Mesendoderm (in vitro differentiated cells): Measurements from ENCODE around the gene ZFTA.

Experiments used
- DNase-seq: peaks from one replicate; pipeline ENCODE4 v3.0.0; 2013
- H2AK5ac ChIP-seq: 2 replicates; pipeline ENCODE4 v1.6.1; 2013; ENCODE audit warnings: low read length, inconsistent platforms
- H2BK120ac ChIP-seq: 2 replicates; pipeline ENCODE4 v1.6.1; 2013; ENCODE audit warnings: low read depth, mild to moderate bottlenecking, low read length, moderate library complexity, mixed read lengths
- H2BK15ac ChIP-seq: replicated peaks from 2 replicates; pipeline ENCODE4 v1.6.1; 2013; ENCODE audit warnings: low read depth, mild to moderate bottlenecking, moderate library complexity
- H2BK5ac ChIP-seq: 2 replicates; pipeline ENCODE4 v1.6.1; 2013; ENCODE audit warnings: low read length, inconsistent platforms
- H3K18ac ChIP-seq: 2 replicates; pipeline ENCODE4 v1.6.1; 2013; ENCODE audit warnings: mild to moderate bottlenecking, low read length, mixed read lengths
- H3K23ac ChIP-seq: one replicate; pipeline ENCODE4 v1.6.1; 2013; ENCODE audit warnings: low read length
- H3K27ac ChIP-seq: 2 replicates; pipeline ENCODE4 v1.5.1; 2013; ENCODE audit warnings: low read depth, mild to moderate bottlenecking, inconsistent platforms, low read length, moderate library complexity
- H3K27me3 ChIP-seq: 2 replicates; pipeline ENCODE4 v1.6.1; 2013; ENCODE audit warnings: low read length, control low read depth, mild to moderate bottlenecking, inconsistent platforms; ENCODE audit not compliant: insufficient read depth, poor library complexity
- H3K36me3 ChIP-seq: 2 replicates; pipeline ENCODE4 v1.6.1; 2013; ENCODE audit warnings: low read length, inconsistent platforms; ENCODE audit not compliant: control insufficient read depth, insufficient read depth
- H3K4ac ChIP-seq: one replicate; pipeline ENCODE4 v1.6.1; 2013; ENCODE audit warnings: low read depth, mild to moderate bottlenecking, low read length, moderate library complexity
- H3K4me1 ChIP-seq: 2 replicates; pipeline ENCODE4 v1.6.1; 2013; ENCODE audit warnings: low read depth, low read length, inconsistent platforms; ENCODE audit not compliant: control insufficient read depth
- H3K4me2 ChIP-seq: 2 replicates; pipeline ENCODE4 v1.6.1; 2013; ENCODE audit warnings: low read length
- H3K4me3 ChIP-seq: 2 replicates; pipeline ENCODE4 v1.5.1; 2013; ENCODE audit warnings: mild to moderate bottlenecking, low read length
- H3K56ac ChIP-seq: one replicate; pipeline ENCODE4 v1.6.1; 2013; ENCODE audit warnings: low read length
- H3K79me1 ChIP-seq: 2 replicates; pipeline ENCODE4 v1.6.1; 2013; ENCODE audit warnings: low read length, inconsistent platforms
- H3K79me2 ChIP-seq: 2 replicates; pipeline ENCODE4 v1.6.1; 2013; ENCODE audit warnings: mild to moderate bottlenecking, low read length; ENCODE audit not compliant: control insufficient read depth, insufficient read depth
- H3K9ac ChIP-seq: 2 replicates; pipeline ENCODE4 v1.6.1; 2013; ENCODE audit warnings: low read length, inconsistent platforms
- H4K5ac ChIP-seq: one replicate; pipeline ENCODE4 v1.6.1; 2013; ENCODE audit warnings: low read length
- H4K8ac ChIP-seq: one replicate; pipeline ENCODE4 v1.6.1; 2013; ENCODE audit warnings: low read depth, mild to moderate bottlenecking, control low read depth, low read length, moderate library complexity
- WGBS: extraction: QIAGEN DNeasy Blood & Tissue Kit; methylation state at CpG from one replicate; pipeline ENCODE4 v1.1.7; 2013; ENCODE audit warnings: low lambda C conversion rate, missing lambda C conversion rate; ENCODE audit not compliant: insufficient coverage; ENCODE audit errors: extremely low coverage; 5-methylcytosine and 5-hydroxymethylcytosine counted together

Gene ZFTA

DNA sequence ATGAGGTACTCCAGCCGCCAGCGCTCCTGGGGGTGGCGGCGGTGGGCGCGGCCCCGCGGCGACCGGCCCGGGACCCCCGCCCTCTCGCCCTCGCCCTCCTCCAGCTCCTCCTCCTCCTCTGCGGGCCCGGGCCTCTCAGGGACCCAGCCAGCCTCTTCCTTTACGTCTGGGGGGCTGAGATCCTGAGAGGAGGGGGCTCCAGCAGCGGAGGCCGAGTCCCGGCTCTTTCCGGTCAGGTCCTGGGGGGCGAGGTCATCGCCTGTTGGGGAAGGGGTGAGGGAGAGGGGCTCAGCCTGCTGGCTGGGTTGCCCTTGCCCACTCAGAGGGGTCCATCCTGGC is 4.3 kb downstream of the ZFTA start:
- Histone ChIP-seq H3K18ac (peak overlapping the region; percentile 72), H3K27me3 (no peaks in the 10 kb centered on the region), H2BK5ac (peak overlapping the region; percentile 70), H3K9ac (peak overlapping the region; percentile 50), H3K23ac (no peak overlapping the region), H2AK5ac (no peak overlapping the region), H3K36me3 (no peaks in the 10 kb centered on the region), H3K56ac (peak overlapping the region; percentile 72), H4K5ac (no peak overlapping the region), H3K4me3 (no peak overlapping the region), H3K79me2 (peaks cover 45% of the 10 kb centered on the region), H3K27ac (peak overlapping the region; percentile 85), H3K79me1 (peaks cover 6% of the 10 kb centered on the region), H2BK15ac (no peak overlapping the region), H2BK120ac (no peak overlapping the region), H3K4me2 (no peak overlapping the region), H3K4ac (peak overlapping the region; percentile 74), H3K4me1 (peaks cover 14% of the 10 kb centered on the region), H4K8ac (no peak overlapping the region)
- no peak for DNase-seq
- WGBS, result no CpG with 5 or more reads among the region's 23 CpGs

DNA sequence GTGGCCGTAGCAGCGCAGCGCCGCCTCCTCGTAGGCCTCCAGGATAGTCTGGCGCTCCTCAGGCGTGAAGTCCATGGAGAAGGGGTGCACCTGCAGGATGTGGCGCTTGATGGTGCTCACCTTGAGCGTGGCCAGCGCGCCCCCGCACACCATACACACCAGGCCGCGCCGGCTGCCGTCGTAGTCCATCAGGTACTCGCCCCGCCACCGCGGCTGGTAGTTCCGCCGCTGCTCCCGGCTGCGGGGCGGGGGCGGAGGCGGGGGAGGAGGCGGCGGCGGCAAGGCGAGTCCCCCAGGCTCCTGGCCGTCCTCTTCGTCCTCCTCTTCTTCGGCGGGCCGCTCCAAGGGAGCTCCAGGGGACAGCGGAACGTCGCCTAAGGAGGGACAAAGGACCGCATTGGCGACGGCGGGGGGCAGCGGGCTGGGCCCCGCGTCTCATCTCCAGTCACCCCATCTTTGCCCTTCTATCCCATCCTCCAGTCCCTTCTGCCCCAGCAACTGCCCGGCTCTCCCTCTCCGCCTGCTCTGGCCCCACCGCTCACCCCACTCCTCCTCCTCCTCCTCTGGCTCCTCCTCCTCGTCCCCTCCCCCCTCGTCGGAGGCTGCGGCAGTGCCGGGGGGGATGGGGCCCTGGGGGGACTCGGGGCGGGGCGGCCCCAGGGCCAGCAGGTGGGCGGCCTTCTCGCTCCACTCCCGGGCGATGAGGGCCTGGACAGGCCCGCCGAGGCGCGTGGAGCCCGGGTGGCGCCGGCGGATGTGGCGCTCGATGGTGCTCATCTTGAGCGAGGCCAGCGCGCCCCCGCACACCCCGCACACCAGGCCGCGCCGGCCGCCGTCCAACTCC is 4.9 kb downstream of the ZFTA start:
- no peak overlapping the region for H2BK120ac ChIP-seq
- H3K27ac ChIP-seq, result peak overlapping the region; percentile 99
- peaks cover 6% of the 10 kb centered on the region for H3K79me1 ChIP-seq
- no peak overlapping the region for H2BK15ac ChIP-seq
- no peaks in the 10 kb centered on the region for H3K27me3 ChIP-seq
- H3K56ac ChIP-seq, result peak overlapping the region; percentile 98
- H3K36me3 ChIP-seq, result no peaks in the 10 kb centered on the region
- peak overlapping the region; percentile 99 for H3K9ac ChIP-seq
- no peak overlapping the region for H4K8ac ChIP-seq
- peak overlapping the region; percentile 74 for H3K4ac ChIP-seq
- peak; percentile 88 for DNase-seq
- peak overlapping the region; percentile 72 for H3K4me2 ChIP-seq
- no peak overlapping the region for H4K5ac ChIP-seq
- H2AK5ac ChIP-seq, result no peak overlapping the region
- peak overlapping the region; percentile 90 for H3K4me3 ChIP-seq
- H2BK5ac ChIP-seq, result peak overlapping the region; percentile 95
- peak overlapping the region; percentile 100 for H3K23ac ChIP-seq
- no CpG with 5 or more reads among the region's 82 CpGs for WGBS
- peak overlapping the region; percentile 99 for H3K18ac ChIP-seq
- peaks cover 45% of the 10 kb centered on the region for H3K79me2 ChIP-seq
- H3K4me1 ChIP-seq, result peaks cover 14% of the 10 kb centered on the region

- peak overlapping the region; percentile 99 for H3K18ac ChIP-seq
- H3K4me3 ChIP-seq, result peak overlapping the region; percentile 90
- H3K79me1 ChIP-seq, result peaks cover 6% of the 10 kb centered on the region
- peak overlapping the region; percentile 99 for H3K9ac ChIP-seq
- peaks cover 45% of the 10 kb centered on the region for H3K79me2 ChIP-seq
- H3K36me3 ChIP-seq, result no peaks in the 10 kb centered on the region
- peak overlapping the region; percentile 99 for H3K27ac ChIP-seq
- peak overlapping the region; percentile 95 for H2BK5ac ChIP-seq
- DNase-seq, result peak; percentile 80
- no peak overlapping the region for H4K5ac ChIP-seq
- no peak overlapping the region for H2BK15ac ChIP-seq
- peaks cover 14% of the 10 kb centered on the region for H3K4me1 ChIP-seq
- H4K8ac ChIP-seq, result no peak overlapping the region
- H3K4me2 ChIP-seq, result peak overlapping the region; percentile 72
- peak overlapping the region; percentile 98 for H3K56ac ChIP-seq
- H2AK5ac ChIP-seq, result no peak overlapping the region
- no peaks in the 10 kb centered on the region for H3K27me3 ChIP-seq
- H2BK120ac ChIP-seq, result peak overlapping the region; percentile 66
- peak overlapping the region; percentile 100 for H3K23ac ChIP-seq
- H3K4ac ChIP-seq, result peak overlapping the region; percentile 99
- no CpG with 5 or more reads among the region's 96 CpGs for WGBS
Measured at GRCh38 chr11:63762654-63763495, 5.7 kb downstream of the ZFTA start.

- Histone ChIP-seq H2BK120ac (peak overlapping the region; percentile 34), H3K79me2 (peaks cover 41% of the 10 kb centered on the region), H4K8ac (no peak overlapping the region), H2BK5ac (no peak overlapping the region), H3K18ac (peak overlapping the region; percentile 99), H3K56ac (peak overlapping the region; percentile 98), H3K4me2 (peak overlapping the region; percentile 64), H3K79me1 (peaks cover 6% of the 10 kb centered on the region), H3K27me3 (no peaks in the 10 kb centered on the region), H2AK5ac (no peak overlapping the region), H3K4ac (peak overlapping the region; percentile 99), H3K4me3 (peak overlapping the region; percentile 90), H3K27ac (peak overlapping the region; percentile 99), H3K4me1 (peaks cover 14% of the 10 kb centered on the region), H2BK15ac (no peak overlapping the region), H3K36me3 (no peaks in the 10 kb centered on the region), H3K9ac (peak overlapping the region; percentile 99), H4K5ac (no peak overlapping the region), H3K23ac (no peak overlapping the region)
- peak; percentile 95 for DNase-seq
- whole genome bisulfite sequencing, result no CpG with 5 or more reads among the region's 34 CpGs
Measured at GRCh38 chr11:63761931-63762653, 6.5 kb downstream of the ZFTA start.

- Histone ChIP-seq H3K79me1 (peaks cover 6% of the 10 kb centered on the region), H2BK15ac (no peak overlapping the region), H3K4me1 (peaks cover 12% of the 10 kb centered on the region), H3K23ac (no peak overlapping the region), H2BK5ac (no peak overlapping the region), H2AK5ac (peak overlapping the region; percentile 62), H3K4ac (no peak overlapping the region), H3K18ac (peak overlapping the region; percentile 61), H4K5ac (no peak overlapping the region), H2BK120ac (no peak overlapping the region), H3K27ac (peak overlapping the region; percentile 99), H3K27me3 (no peaks in the 10 kb centered on the region), H3K79me2 (peaks cover 32% of the 10 kb centered on the region), H3K36me3 (no peaks in the 10 kb centered on the region), H3K56ac (peak overlapping the region; percentile 98), H3K9ac (peak overlapping the region; percentile 99), H3K4me2 (peak overlapping the region; percentile 64), H3K4me3 (peak overlapping the region; percentile 90), H4K8ac (no peak overlapping the region)
- DNase-seq, result peak; percentile 82
- no CpG with 5 or more reads among the region's 10 CpGs for WGBS
Measured at GRCh38 chr11:63761188-63761587, 7.4 kb downstream of the ZFTA start.
